Brain microvascular endothelial cell (primary cell): ENCODE data around the gene PFDN1.

Experiments
- DNase-seq: peaks from one replicate; pipeline ENCODE4 v3.0.0-alpha.2; 2020
- H3K27ac ChIP-seq: fragments of 250-450 bp; sonication (Bioruptor Pico); 2 replicates; pipeline ENCODE4 v1.5.1; 2020; ENCODE audit warnings: mild to moderate bottlenecking, moderate library complexity
- H3K27me3 ChIP-seq: fragments of 250-450 bp; sonication (Bioruptor Pico); replicated peaks from 2 replicates; pipeline ENCODE4 v1.5.1; 2020; ENCODE audit warnings: mild to moderate bottlenecking
- H3K36me3 ChIP-seq: fragments of 250-450 bp; sonication (Bioruptor Pico); replicated peaks from 2 replicates; pipeline ENCODE4 v1.5.1; 2020; ENCODE audit warnings: mild to moderate bottlenecking
- H3K4me3 ChIP-seq: 2 replicates; pipeline ENCODE4 v1.5.1; 2011; ENCODE audit warnings: low read depth, mild to moderate bottlenecking, control low read depth, low read length, moderate library complexity
- in situ Hi-C: cut with HindIII; loops from 2 replicates; pipeline ENCODE4 v1.10.0; 2017; ENCODE audit warnings: low sequenced_read_pairs, low pct_ligation_motif_present
- TF ChIP-seq, protein P1 (sequence below): IDR thresholded peaks from 2 replicates; pipeline ENCODE4 v1.5.1; 2011; ENCODE audit warnings: low read depth, mild to moderate bottlenecking, moderate library complexity, low read length, control low read depth, inconsistent platforms; ENCODE audit errors: missing control alignments

PFDN1 gene

DNA sequence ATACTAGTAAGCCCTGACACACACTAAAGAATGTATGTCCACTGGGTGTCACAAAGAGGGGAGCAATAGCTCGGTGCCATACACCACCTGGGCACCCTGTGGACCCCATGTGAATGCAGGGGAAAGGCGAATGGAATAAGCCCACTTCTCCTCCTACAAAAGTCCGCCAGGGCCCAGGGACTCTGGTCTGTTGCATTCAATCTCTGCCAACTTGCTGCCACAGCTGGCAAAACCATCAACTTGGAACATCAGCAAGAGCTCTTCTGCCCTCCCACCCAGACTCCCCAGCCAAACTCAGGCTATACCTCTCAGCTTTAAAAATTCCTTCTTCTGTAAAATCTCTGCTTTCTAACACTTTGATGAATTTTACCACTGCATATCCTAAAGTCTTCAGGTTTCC, 54.5 kb downstream of the PFDN1 start:
- H3K27ac ChIP-seq = no peak overlapping the region
- peaks cover 2% of the 10 kb centered on the region for H3K36me3 ChIP-seq
- H3K27me3 ChIP-seq = no peaks in the 10 kb centered on the region
- TF ChIP-seq, protein P1, sequence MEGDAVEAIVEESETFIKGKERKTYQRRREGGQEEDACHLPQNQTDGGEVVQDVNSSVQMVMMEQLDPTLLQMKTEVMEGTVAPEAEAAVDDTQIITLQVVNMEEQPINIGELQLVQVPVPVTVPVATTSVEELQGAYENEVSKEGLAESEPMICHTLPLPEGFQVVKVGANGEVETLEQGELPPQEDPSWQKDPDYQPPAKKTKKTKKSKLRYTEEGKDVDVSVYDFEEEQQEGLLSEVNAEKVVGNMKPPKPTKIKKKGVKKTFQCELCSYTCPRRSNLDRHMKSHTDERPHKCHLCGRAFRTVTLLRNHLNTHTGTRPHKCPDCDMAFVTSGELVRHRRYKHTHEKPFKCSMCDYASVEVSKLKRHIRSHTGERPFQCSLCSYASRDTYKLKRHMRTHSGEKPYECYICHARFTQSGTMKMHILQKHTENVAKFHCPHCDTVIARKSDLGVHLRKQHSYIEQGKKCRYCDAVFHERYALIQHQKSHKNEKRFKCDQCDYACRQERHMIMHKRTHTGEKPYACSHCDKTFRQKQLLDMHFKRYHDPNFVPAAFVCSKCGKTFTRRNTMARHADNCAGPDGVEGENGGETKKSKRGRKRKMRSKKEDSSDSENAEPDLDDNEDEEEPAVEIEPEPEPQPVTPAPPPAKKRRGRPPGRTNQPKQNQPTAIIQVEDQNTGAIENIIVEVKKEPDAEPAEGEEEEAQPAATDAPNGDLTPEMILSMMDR = no peak
- no peak overlapping the region for H3K4me3 ChIP-seq
- in situ Hi-C loops = no loop called here
- no peak for DNase-seq

DNA sequence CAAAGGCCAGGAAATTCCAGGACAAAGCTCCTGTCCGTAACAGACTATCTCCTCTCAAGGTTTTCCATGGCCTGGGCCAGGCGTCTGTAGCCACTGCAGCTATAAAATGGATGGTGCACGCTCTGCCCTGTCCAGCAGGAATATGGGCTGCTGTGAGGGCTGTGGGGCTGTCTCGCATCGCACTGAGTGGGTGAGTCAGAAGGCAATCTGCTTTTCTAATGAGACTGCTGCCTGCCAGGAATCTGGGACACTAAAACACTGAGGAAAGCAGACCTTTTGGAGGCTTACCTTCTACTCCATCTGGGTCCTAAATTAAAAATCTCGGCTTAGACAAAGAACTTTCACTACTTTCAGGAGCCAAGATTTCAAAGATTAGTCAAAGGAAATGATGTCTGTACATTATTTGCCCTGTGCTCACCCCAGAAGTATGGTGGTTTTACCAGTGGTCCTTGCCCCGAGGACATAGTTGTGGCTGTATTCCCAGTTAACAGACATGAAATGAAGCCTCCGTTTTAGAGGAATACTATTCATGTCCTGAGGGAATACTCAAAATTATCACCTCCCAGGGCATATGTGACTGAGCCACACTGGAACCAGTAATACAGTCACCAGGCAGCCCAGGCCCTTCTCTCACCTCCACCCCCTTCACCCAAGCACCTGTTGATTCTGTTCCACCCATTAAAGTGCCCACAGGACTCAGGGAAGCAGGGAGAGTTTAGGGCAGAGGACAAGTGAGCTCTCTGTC, 56.4 kb downstream of the PFDN1 start:
- H3K27me3 ChIP-seq = no peaks in the 10 kb centered on the region
- peak; percentile 81 for DNase-seq
- TF ChIP-seq, protein P1 = peak; percentile 24
- peaks cover 4% of the 10 kb centered on the region for H3K36me3 ChIP-seq
- H3K27ac ChIP-seq = peak overlapping the region; percentile 84
- in situ Hi-C loops = no loop called here
- no peak overlapping the region for H3K4me3 ChIP-seq

DNA sequence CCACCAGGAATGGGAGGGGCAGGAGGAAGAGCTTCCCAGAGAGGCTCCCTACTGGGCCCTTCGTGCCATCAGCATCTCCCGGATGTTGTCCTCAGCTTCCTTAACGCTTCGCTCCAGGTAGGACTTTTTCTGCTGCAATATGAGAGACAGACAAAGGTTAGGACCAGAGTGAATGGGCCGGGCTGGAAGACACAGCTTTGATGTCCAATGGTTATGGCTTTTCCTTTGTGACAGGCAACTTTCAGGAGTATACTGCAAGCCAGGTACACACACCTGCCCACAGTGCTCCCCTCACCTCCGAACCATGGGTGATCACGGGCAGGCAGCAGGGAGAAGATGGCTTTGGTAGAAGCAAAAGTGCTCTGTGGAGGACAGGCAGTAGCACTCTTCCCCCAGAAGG, 57.0 kb downstream of the PFDN1 start:
- H3K36me3 ChIP-seq = peaks cover 4% of the 10 kb centered on the region
- no peaks in the 10 kb centered on the region for H3K27me3 ChIP-seq
- H3K27ac ChIP-seq = peak overlapping the region; percentile 84
- in situ Hi-C loops = no loop called here
- no peak overlapping the region for H3K4me3 ChIP-seq
- TF ChIP-seq, protein P1 = no peak
- DNase-seq = no peak

DNA sequence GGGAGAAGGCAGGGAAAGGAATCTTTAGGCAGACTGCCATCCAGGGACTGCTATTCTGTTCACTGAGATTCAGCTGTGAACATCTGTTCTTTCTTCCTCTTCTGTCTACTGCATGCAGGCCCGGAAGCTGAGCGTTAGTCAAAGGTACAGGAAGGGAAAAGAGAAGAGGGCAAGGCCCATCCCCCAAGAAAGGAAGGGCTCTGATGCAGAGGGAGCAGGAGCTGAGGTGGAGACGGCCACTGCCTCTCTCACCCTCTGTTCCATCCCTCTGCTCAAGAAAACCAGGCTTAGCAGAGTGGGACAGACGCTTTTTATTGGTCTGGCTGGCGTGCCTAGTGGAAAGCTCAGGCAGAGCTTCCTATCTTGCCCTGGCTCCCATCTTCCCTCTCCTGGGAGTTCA, 57.6 kb downstream of the PFDN1 start:
- Histone ChIP-seq H3K36me3 (peaks cover 4% of the 10 kb centered on the region), H3K27me3 (no peaks in the 10 kb centered on the region), H3K27ac (peak overlapping the region; percentile 84), H3K4me3 (no peak overlapping the region)
- no peak for DNase-seq
- in situ Hi-C loops = no loop called here
- TF ChIP-seq, protein P1 = no peak

DNA sequence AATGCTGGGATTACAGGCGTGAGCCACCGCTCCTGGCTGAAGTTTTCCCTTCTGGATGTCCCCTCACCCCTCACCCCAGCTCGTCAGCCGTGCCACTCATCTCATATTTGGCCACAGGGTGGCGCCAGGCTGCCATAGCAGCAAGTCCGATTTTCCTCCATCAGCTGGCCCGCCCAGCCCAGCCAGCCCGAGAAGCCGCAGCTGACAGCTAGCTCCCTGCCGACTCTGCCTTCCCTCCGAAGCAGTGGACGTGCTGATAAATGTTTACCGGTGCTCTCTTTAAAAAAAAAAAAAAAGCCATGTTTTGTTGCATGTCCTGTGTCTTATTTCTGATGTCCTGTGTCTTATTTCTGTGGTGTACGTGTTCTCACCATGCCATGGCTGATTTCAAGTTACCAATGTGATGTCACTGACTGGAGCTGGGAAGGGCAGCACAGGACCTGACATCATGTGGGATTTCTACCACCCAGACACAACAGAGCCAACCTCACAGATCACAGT, 58.3 kb downstream of the PFDN1 start:
- TF ChIP-seq, protein P1 = peak; percentile 88
- Histone ChIP-seq H3K36me3 (peaks cover 4% of the 10 kb centered on the region), H3K4me3 (no peak overlapping the region), H3K27me3 (no peaks in the 10 kb centered on the region), H3K27ac (peak overlapping the region; percentile 84)
- DNase-seq = peak; percentile 87
- in situ Hi-C loops = no loop called here
